GM12892 (cell line): ENCODE measurements around the gene WFDC1.

Experiments
- POLR2A ChIP-seq: IDR thresholded peaks from 2 replicates; pipeline ENCODE4 v1.6.1; 2011; ENCODE audit warnings: low read depth, low read length, control low read depth
- POLR2AphosphoS5 ChIP-seq: IDR thresholded peaks from 2 replicates; pipeline ENCODE4 v1.6.1; 2011; ENCODE audit warnings: low read depth, low read length, control low read depth
- TAF1 ChIP-seq: IDR thresholded peaks from 2 replicates; pipeline ENCODE4 v1.6.1; 2011; ENCODE audit warnings: low read depth, mild to moderate bottlenecking, control low read depth, low read length, borderline replicate concordance

- TF ChIP-seq POLR2AphosphoS5 (no peak), TAF1 (no peak), POLR2A (no peak)
These were observed 36.0 kb downstream of the WFDC1 start for GRCh38 chr16:84330685-84331050.
